GM18870 (cell line): ENCODE results near the gene CNTN6.

Experiments
- ATAC-seq: cut with Tn5 transposase; IDR thresholded peaks from one replicate; pipeline ENCODE4 v1.9.1; 2021; ENCODE audit warnings: moderate library complexity; ENCODE audit not compliant: unreplicated experiment

Gene CNTN6

DNA sequence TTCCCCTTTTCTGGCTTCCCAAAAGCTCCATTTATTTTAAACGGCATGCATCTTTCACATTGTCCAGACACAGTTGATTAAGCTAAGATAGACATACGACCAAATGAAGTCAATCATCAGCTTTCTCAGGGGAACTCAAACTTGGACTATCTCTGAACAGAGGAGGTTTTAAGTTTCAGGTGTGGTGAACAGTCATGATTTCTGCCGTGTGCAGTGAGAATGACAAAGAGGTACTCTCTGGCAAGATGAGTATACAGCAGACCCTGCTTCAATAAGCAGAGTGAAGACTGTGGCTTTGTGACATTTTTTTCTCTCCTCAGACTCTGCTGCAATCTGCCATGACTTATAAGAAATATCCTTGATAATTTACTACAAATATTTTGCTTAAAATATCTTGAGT is 307.7 kb downstream of the CNTN6 start:
- ATAC-seq, result no peak

DNA sequence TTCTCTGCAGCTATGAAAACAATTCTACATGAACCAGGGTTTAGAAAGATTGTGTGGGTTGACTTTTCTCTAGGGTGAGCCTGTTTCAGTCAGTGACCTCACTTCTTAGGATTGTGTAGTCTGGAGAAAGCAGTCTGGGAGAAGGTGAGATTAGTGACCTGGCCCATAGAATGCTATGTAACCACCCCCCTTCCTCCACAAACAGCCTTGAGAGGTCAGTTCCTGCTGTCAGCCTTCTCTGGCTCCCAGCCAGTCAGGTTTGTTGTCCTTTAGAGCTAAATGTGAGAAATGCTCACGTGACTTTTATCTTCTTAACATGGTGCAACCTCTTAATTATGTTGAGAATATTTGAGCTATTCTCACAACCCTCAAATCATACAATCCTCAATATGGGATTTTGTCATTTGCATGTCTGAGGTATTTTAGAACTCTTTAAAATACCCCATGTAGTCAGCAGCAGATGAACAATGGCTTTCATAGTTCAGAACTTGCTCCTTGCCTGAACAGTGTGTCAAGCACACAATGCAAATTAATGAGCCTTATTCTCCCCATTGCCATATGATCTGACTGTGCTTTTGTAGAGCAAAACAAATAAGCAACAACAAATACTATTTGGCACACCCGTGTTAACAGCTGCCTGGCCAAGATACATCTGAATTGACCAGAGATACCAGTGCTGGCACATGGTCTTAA is 311.6 kb downstream of the CNTN6 start:
- ATAC-seq, result no peak

DNA sequence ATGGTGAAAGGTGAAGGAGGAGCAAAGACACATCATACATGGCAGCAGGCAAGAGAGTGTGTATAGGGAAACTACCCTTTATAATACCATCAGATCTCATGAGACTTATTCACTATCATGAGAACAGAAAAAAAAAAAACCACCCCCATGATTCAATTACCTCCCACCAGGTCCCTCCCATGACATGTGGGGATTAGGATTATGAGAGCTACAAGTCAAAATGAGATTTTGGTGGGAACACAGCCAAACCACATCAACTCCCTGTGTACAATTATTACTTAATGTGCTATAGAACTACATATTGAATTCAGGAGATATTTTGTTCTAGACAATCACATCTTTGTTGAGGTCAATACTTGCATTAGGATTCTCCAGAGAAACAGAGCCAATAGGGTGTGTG is 313.4 kb downstream of the CNTN6 start:
- no peak for ATAC-seq

DNA sequence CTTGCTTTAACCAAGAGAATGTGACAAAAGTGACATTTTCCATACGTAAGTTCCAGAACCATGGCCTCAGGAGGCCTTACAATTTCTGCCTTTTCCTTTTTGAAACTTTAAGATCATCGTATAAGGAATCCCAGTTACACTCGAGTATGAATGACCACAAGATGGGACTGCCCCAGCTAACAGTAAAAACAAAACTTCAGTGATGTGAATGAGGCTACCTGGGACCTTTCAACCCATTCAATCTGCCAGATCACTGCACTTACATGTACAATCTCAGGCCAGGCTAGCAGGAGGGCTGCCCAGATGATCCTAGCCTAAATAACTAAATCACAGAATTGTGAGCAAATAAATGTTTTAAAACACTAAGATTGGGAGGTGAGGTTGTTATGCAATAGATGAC is 328.8 kb downstream of the CNTN6 start:
- peak; percentile 83 for ATAC-seq

DNA sequence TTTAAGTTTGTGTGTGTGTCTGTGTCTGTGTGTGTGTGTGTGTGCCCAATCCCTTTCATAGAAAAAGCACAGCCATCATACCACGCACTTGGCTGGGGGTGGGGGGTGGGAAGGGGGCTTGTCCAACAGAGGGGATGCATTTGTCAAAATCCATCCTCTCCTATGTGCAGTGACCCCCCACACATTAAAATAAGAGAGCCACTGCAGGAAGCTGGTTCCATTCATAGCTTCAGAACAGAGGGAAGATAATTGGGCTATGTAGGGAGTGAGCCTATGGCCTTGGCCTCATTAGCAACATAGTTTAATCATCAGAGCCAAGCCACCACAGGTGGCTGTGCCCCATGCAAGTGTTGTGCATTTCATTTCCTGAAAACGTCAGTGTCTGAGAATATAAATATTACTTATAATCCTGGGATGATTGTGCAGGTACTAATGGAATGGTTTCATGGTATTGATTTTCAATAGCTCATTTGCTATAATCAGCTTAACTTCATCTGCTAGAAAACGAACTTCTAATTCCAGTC is 330.8 kb downstream of the CNTN6 start:
- no peak for ATAC-seq

DNA sequence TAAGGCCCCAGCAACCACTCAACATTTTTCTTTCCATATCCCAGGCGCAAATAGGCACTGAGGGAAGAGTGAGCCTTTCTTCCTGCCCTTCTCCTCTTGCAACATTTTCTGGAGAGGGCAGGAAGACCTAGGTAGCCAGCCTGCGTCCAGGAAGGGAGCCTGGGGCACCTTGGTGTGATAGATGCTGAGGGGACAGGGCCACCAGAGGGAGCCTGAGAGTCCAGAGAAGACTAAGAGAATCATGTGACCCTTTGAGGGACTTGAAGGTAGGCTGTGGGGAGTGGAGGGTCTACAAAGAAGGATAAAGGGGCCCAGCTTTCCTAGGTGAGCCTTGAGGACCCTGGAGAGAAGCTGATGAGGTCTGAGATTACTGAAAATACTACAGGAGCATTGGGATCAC is 346.6 kb downstream of the CNTN6 start:
- ATAC-seq, result no peak

DNA sequence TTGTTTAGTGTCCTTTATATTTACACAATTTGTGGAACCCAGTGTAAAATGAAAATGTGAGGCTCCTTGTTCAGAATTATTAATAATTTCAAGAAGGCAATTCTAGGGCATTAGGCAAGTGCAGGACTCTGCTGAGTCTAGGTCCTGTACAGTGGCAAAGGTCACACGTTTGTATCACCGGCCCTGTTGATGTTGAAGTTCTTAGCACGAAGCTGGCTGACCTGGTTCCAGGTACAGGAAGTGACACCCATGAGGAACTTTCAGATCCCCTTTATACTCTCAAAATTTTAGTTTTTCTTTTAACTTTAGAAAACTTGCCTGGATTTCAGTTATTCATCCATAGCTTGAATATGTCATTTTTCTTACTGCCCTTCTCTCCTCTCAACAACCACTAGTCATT is 349.4 kb downstream of the CNTN6 start:
- peak; percentile 64 for ATAC-seq

DNA sequence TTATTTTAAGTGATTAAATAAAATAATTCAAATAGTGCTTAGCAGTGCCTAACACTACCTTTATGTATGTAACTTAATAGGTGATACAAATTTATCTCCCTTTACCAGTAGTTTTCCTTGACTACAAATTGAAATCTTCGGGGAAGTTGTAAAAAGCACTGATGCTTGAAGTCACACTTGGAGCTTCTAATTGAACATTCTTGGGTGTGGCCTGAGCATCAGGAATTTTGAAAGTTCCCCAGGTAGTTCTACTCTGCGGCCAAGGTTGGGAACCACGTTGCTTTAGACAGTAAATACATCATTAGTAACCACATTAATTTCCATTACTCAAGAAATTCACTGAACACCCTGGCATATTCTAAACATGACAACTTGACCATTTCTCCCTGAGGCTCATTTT is 351.4 kb downstream of the CNTN6 start:
- no peak for ATAC-seq

DNA sequence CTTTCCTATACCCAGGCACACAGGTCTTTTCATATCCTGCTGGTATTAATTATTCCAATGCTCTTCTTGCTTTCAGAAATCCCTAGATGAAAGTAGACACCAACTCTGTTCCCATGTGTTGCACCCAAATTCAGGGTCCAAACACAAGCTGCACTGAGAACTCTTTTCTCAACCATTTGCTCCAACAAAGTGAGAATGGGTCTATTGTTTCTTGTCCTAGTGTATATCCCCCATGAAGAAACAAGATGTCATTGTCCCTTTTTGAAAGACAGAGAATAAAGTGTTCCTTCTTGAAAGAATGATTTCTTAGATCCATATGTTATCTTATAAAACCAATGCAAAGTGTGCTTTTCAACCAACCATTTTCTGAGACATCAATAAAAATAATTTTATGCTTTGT is 353.7 kb downstream of the CNTN6 start:
- no peak for ATAC-seq

DNA sequence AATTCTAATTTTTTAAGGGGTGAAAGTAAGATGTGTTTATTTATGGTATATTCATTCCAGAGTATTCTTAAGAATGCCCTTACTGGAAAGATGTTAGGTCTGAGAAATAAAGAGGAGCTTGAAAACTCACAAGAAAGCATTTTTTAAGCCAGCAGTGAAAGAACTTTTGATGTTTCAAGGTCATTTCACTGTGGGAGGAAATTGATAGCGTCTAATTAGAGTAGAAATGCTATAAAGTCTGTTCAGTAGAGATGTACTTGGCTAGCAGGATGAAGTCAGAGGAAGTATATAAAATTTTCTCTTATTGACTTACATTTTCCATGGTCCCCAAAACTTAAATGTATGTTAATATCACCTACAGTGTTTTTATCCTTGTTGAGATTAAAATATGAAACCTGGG is 354.6 kb downstream of the CNTN6 start:
- no peak for ATAC-seq

DNA sequence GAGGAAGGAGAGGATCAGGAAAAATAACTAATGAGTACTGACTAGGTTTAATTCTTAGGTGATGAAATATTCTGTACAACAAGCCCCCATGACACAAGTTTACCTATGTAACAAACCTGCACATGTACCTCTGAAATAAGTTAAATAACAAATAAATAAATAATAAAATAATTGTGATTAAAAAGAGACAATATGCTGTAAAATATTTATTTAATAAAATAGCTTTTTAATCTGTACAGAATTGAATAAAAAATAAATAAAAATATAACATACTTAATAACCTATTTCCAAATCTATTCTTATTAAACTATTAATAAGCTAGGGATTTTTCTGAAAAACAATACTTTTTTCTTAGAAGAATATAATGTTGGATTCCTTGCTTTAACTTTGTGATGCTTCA is 355.6 kb downstream of the CNTN6 start:
- ATAC-seq, result no peak
